Fibroblast of lung (primary cell): ENCODE data around the gene LRP1-AS.

Source experiments
- CTCF ChIP-seq, 2 donors: IDR thresholded peaks in 1 of 2; conservative IDR thresholded peaks in 1 of 2; 1 replicate in 1 of 2; 2 replicates in 1 of 2; pipeline ENCODE4 v1.5.1; 2011 to 2012; ENCODE audit warnings: low read length in 2 of 2, control low read depth in 1 of 2, inconsistent platforms in 1 of 2, low read depth in 1 of 2, mild to moderate bottlenecking in 1 of 2
- EZH2 ChIP-seq: IDR thresholded peaks from 2 replicates; pipeline ENCODE4 v1.5.1; 2012; ENCODE audit warnings: low read length, control low read depth, mild to moderate bottlenecking; ENCODE audit errors: missing control alignments

- TF ChIP-seq CTCF (conservative IDR thresholded peaks at IDR 0.05 in 1 of 2, IDR thresholded peaks at IDR 0.05 in 1 of 2; ENCODE audit: low read depth in 1 of 2, low read length in 2 of 2) (no peak), EZH2 (no peak)
Observed at GRCh38 chr12:57196439-57196838, 49.0 kb upstream of the LRP1-AS start.
